GM12892 (cell line): Measurements from ENCODE around the gene NPM1.
"Not testable (repeated sequence)": the region's sequence is repeated elsewhere in the genome, so short reads cannot be mapped to it uniquely, and the experiment has no call there.

Source experiments
- DNase-seq: peaks from one replicate; pipeline ENCODE4 v3.0.0; 2011; ENCODE audit not compliant: insufficient read length
- FAIRE-seq: peaks from 2 replicates; lab custom pipeline; 2011; peaks lifted over from hg19 to GRCh38; lab: Jason Lieb, UNC
- POLR2A ChIP-seq: IDR thresholded peaks from 2 replicates; pipeline ENCODE4 v1.6.1; 2011; ENCODE audit warnings: low read depth, low read length, control low read depth
- POLR2AphosphoS5 ChIP-seq: IDR thresholded peaks from 2 replicates; pipeline ENCODE4 v1.6.1; 2011; ENCODE audit warnings: low read depth, low read length, control low read depth
- TAF1 ChIP-seq: IDR thresholded peaks from 2 replicates; pipeline ENCODE4 v1.6.1; 2011; ENCODE audit warnings: low read depth, mild to moderate bottlenecking, control low read depth, low read length, borderline replicate concordance

The NPM1 gene

GRCh38 chr5:171366645-171367044 lies 21.0 kb upstream of the NPM1 start:
- TF ChIP-seq POLR2AphosphoS5 (no peak), POLR2A (no peak), TAF1 (no peak)
- FAIRE-seq (no peak), DNase-seq (no peak)

- TF ChIP-seq POLR2A: no peak
- no peak for TF ChIP-seq TAF1
- no peak for TF ChIP-seq POLR2AphosphoS5
- DNase-seq (no peak), FAIRE-seq (no peak)
These were observed 20.0 kb upstream of the NPM1 start for GRCh38 chr5:171367424-171368370.

- no peak for FAIRE-seq
- no peak for DNase-seq
- TF ChIP-seq POLR2A (no peak), TAF1 (no peak), POLR2AphosphoS5 (no peak)
These were observed 18.6 kb upstream of the NPM1 start for GRCh38 chr5:171369056-171369455.

DNA sequence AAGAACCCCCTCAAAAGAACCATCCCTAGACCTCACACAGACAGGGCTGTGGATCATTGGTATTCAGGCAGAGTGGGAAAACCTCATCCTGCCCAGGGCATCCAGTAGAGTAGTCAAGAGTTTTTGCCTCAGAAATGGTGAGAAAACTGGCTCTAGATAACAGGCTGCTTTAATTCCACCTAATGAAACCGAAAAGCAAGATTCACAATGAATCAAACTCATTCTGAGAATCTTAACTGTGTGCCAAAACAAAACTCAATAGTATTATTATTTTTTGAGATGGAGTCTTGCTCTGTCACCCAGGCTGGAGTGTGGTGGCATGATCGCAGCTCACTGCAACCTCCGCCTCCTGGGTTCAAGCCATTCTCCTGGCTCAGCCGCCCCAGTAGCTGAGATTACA lies 17.8 kb upstream of the NPM1 start:
- TF ChIP-seq TAF1 (no peak), POLR2AphosphoS5 (no peak), POLR2A (no peak)
- no peak for FAIRE-seq
- no peak for DNase-seq

DNA sequence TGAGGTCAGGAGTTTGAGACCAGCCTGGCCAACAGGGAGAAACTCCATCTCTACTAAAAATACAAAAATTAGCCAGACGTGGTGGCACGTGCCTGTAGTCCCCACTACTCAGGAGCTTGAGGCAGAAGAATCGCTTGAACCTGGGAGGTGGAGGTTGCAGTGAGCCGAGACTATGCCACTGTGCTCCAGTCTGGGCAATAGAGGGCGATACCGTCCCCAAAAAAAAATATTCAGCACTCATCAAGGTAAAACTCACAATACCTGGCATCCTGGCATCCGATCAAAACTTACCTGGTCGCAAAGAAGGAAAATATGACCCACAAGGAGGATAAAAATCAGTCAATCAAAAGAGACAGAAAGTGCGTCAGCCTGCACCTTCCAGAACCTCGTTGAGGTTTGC lies 16.8 kb upstream of the NPM1 start:
- not testable (repeated sequence) for DNase-seq, FAIRE-seq

- FAIRE-seq (no peak), DNase-seq (no peak)
- TF ChIP-seq POLR2AphosphoS5 (no peak), POLR2A (no peak), TAF1 (no peak)
These were observed 16.3 kb upstream of the NPM1 start for GRCh38 chr5:171371326-171371725.

DNA sequence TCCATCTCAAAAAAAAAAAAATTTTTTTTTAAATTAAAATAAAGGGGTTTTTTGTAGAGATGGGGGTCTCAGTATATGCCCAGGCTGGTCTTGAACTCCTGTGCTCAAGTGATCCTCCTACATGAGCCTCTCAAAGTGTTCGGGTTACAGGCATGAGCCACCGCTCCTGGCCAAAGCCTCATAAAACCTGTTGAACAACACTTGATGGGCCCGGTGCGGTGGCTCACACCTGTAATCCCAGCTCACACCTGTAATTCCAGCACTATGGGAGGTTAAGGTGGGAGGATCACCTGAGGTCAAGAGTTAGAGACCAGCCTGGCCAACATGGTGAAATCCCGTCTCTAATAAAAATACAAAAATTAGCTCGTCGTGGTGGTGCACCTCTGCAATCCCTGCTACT lies 7.7 kb upstream of the NPM1 start:
- TF ChIP-seq POLR2A (no peak), TAF1 (no peak), POLR2AphosphoS5 (no peak)
- no peak for DNase-seq
- FAIRE-seq: no peak

DNA sequence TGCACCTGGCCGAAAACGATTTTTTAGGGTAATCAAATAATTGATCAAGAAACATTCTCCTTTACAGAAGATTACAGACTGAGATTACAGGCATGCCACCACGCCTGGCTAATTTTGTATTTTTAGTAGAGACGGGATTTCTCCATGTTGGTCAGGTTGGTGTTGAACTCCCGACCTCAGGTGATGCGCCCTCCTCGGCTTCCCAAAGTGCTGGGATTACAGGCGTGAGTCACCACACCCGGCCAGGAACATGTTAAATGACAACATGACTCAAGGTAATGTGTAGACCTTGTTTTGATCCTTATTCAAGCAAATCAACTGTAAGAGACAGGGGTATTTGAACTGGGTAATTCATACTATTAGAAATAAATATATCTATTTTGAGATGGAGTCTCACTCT lies 3.2 kb upstream of the NPM1 start:
- not testable (repeated sequence) for FAIRE-seq, DNase-seq

DNA sequence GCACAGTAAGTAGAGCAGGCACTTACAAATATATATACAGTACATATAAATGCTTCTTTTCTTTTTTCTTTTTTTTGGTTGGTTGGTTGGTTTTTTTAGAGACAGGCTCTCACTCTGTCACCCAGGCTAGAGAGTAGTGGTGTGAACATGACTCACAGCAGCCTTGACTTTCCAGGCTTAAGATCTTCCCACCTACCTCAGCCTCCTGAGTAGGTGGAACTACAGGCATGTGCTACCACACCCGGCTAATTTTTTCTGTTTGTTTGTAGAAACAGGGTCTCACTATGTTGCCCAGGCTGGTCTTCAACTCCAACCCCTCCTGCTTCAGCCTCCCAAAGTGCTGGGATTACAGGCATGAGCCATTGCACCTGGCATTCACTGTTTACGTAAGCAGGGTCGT lies 2.6 kb upstream of the NPM1 start:
- not testable (repeated sequence) for FAIRE-seq

GRCh38 chr5:171386006-171386671 lies 1.5 kb upstream of the NPM1 start:
- no peak for FAIRE-seq

More for the DNA sequence above, 2.6 kb upstream of the NPM1 start:
- DNase-seq: not testable (repeated sequence)

DNA sequence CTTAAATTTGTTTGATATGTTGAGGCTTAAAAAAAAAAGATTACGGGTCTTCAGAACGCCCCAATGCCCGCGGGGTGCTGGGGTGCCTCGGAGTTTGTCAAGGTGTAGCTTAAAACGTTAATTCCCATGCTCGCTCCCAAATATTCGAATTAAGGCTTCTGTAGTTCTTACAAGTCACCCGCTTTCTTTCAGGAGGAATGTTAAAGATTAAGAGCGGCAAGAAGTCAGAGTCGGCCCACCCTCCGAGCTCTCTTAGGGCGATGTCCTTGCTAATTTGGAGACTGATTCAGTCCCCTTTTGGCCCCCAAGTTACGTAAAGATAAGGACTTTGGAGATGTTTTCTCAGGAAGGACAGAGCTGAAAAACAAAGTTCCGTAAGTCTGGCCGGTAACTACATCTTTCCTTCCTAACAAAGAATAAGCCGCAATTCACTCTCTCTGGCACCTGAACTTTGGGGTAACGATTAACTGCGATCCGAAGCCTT lies 746 bp upstream of the NPM1 start:
- TF ChIP-seq POLR2AphosphoS5 (no peak), POLR2A (no peak), TAF1 (no peak)
- no peak for DNase-seq
- no peak for FAIRE-seq

More at GRCh38 chr5:171386006-171386671, 1.5 kb upstream of the NPM1 start:
- TF ChIP-seq TAF1: no peak
- no peak for TF ChIP-seq POLR2AphosphoS5
- no peak for TF ChIP-seq POLR2A
- DNase-seq: no peak
